ENCODE results near the gene SAMD9.

SAMD9 gene

DNA sequence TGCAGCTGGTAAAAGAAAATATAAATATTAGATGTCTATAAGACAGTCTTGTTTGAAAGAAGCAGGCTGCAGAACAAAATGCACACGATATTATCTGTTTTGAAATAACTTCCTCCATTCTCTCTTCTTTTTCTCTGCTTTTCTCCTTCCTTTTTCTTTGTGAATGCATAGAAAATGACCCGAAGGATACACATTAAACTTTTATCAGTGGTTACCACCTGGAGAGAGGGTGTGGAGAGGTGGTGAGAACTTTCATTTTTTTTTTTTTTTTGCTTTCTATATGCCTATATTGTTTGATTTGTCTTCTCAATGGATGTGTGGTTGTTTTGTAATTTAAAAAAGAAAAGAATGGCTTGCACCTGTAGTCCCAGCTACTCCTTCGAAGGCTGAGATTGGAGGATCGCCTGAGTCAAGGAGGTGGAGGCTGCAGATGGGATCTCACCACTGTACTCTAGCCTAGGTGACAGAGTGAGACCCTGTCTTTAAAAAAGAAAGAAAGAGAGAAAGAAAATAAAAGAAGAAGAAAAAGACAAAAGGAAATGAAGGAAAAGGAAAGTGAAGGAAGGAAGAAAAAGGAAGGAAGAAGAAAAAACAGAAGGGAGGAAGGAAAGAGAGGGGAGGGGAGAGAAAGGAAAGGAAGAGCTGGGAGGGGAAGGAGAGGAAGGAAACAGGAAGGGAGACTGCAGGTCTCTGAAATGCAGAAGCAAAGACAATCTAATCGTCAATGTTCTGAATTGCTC lies 64.4 kb downstream of the SAMD9 start:
- no peak overlapping the region for H3K4me3 ChIP-seq (ENCODE audit: low read length)
- no peak for TF ChIP-seq CTCF (conservative IDR thresholded peaks at IDR 0.05; ENCODE audit: low read length)
- no peak for DNase-seq (ENCODE audit: low read depth)

DNA sequence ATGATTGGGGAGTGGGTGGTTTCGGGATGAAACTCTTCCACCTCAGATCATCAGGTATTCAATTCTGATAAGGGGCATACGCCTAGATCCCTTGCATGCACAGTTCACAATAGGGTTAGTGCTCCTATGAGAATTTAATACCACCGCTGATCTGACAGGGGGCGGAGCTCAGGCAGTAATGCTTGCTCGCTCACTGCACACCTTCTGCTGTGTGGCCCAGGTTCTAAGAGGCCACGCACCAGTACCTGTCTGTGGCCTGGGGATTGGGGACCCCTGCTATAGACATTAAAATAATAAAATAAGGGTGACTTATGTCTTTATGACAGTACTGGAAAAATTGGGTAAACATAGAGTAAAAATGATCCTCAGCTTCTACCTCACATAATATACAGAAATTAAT lies 66.1 kb downstream of the SAMD9 start:
- no peak overlapping the region for H3K4me3 ChIP-seq (ENCODE audit: low read length)
- TF ChIP-seq CTCF (conservative IDR thresholded peaks at IDR 0.05; ENCODE audit: low read length), result no peak
- no peak for DNase-seq (ENCODE audit: low read depth)

All from AG10803 (cell line).